HepG2 (cell line): ENCODE measurements around the gene EPN3. TPM values are rescaled to one million over a fixed set of nuclear protein-coding genes. Genes with fewer than 3 reads are reported as not detected.

Experiments
- ATAC-seq: fragments of 200-7000 bp; cut with Tn5 transposase; 3 replicates; pipeline ENCODE4 v1.9.1; 2020; ENCODE audit warnings: mild to moderate bottlenecking, moderate library complexity
- BruUV-seq: library from RNA; stranded (reverse); fragments of 400-500 nt; replicated peaks from 2 replicates; lab custom pipeline; 2021; lab: Mats Ljungman, UMichigan
- CTCF ChIA-PET: fragments of 300-600 bp; formaldehyde crosslinking; extraction: SDS; loops from one replicate; lab custom pipeline; 2021; ENCODE audit warnings: low total read pairs, inconsistent platforms, low intra/inter-chr PET ratio; lab: Yijun Ruan, JAX
- POLR2A ChIA-PET: fragments of 350-600 bp; sonication (Branson Sonifier 250); formaldehyde crosslinking; loops from one replicate; lab custom pipeline; 2020; ENCODE audit warnings: antibody characterized with exemption, inconsistent platforms; lab: Yijun Ruan, JAX
- DNase-seq: peaks from one replicate; pipeline ENCODE4 v3.0.0-alpha.2; 2015; ENCODE audit warnings: low spot score
- FAIRE-seq: peaks from 3 replicates; lab custom pipeline; 2011; peaks lifted over from hg19 to GRCh38; lab: Jason Lieb, UNC
- H2AFZ ChIP-seq: one replicate; pipeline ENCODE4 v1.6.1; 2011; ENCODE audit warnings: low read length, inconsistent platforms
- H3K27ac ChIP-seq: fragments of 300-600 bp; 3 replicates; pipeline ENCODE4 v1.8.0; 2011; ENCODE audit warnings: mixed run types, mild to moderate bottlenecking, mixed read lengths, low read length, inconsistent platforms; ENCODE audit not compliant: insufficient read depth; ENCODE audit errors: extremely low read length
- H3K27me3 ChIP-seq, 2 experiments: fragments of 200-600 bp in 1 of 2; 2 replicates in 1 of 2; 3 replicates in 1 of 2; pipeline versions ENCODE4 v1.6.0 to v1.8.0; 2011; ENCODE audit warnings: low read length in 2 of 2, mild to moderate bottlenecking in 2 of 2, moderate library complexity in 2 of 2, inconsistent platforms in 1 of 2; ENCODE audit not compliant: insufficient read depth in 2 of 2, control insufficient read depth in 1 of 2
- H3K36me3 ChIP-seq, 2 experiments: fragments of 200-600 bp in 1 of 2; replicated peaks in 1 of 2; 2 replicates in 1 of 2; 3 replicates in 1 of 2; pipeline versions ENCODE4 v1.5.1 to v1.8.0; 2011; ENCODE audit warnings: low read length in 2 of 2, inconsistent platforms in 1 of 2; ENCODE audit not compliant: insufficient read depth in 2 of 2, control insufficient read depth in 1 of 2
- H3K4me1 ChIP-seq: 2 replicates; pipeline ENCODE4 v1.5.1; 2012; ENCODE audit warnings: low read length, inconsistent platforms; ENCODE audit not compliant: insufficient read depth
- H3K4me2 ChIP-seq: 2 replicates; pipeline ENCODE4 v1.6.0; 2011; ENCODE audit warnings: low read depth, low read length, inconsistent platforms
- H3K4me3 ChIP-seq, 3 experiments: fragments of 200-600 bp in 1 of 3; sonication (generic), shearing (Covaris generic) in 1 of 3; replicated peaks in 1 of 3; 2 replicates each; pipeline ENCODE4 v1.5.1; 2011 to 2016; ENCODE audit warnings: low read length in 3 of 3, inconsistent platforms in 2 of 3, low read depth in 2 of 3, mild to moderate bottlenecking in 2 of 3, control low read depth in 1 of 3, mixed read lengths in 1 of 3; ENCODE audit not compliant: insufficient read depth in 1 of 3
- H3K79me2 ChIP-seq: one replicate; pipeline ENCODE4 v1.6.1; 2011; ENCODE audit warnings: low read length, inconsistent platforms; ENCODE audit not compliant: insufficient read depth
- H3K9ac ChIP-seq: 2 replicates; pipeline ENCODE4 v1.6.0; 2011; ENCODE audit warnings: mild to moderate bottlenecking, low read depth, low read length, inconsistent platforms; ENCODE audit not compliant: insufficient read depth
- H3K9me3 ChIP-seq: 2 replicates; pipeline ENCODE4 v1.5.1; 2012; ENCODE audit warnings: mild to moderate bottlenecking, low read length
- H4K20me1 ChIP-seq: 2 replicates; pipeline ENCODE4 v1.6.0; 2011; ENCODE audit warnings: inconsistent platforms, mild to moderate bottlenecking, low read length, moderate library complexity; ENCODE audit not compliant: insufficient read depth
- FOSL2 ChIP-seq: sonication (generic); formaldehyde crosslinking; IDR thresholded peaks from 2 replicates; pipeline ENCODE4 v1.4.0; 2020; ENCODE audit warnings: missing genetic modification reagents
- MED8 ChIP-seq: sonication (generic); formaldehyde crosslinking; IDR thresholded peaks from 2 replicates; pipeline ENCODE4 v1.8.1; 2023; ENCODE audit warnings: mild to moderate bottlenecking, missing genetic modification reagents; ENCODE audit not compliant: insufficient replicate concordance
- MLXIP ChIP-seq: sonication (generic); formaldehyde crosslinking; IDR thresholded peaks from 2 replicates; pipeline ENCODE4 v1.9.0; 2021; ENCODE audit warnings: missing genetic modification reagents, borderline replicate concordance
- MXD4 ChIP-seq: IDR thresholded peaks from 2 replicates; pipeline ENCODE4 v1.6.1; 2016; ENCODE audit warnings: mild to moderate bottlenecking, missing biosample characterization, missing genetic modification reagents
- NR2F2 ChIP-seq: IDR thresholded peaks from 2 replicates; pipeline ENCODE4 v1.6.1; 2012; ENCODE audit warnings: low read depth, inconsistent platforms, borderline replicate concordance
- PPARG ChIP-seq: conservative IDR thresholded peaks from 2 replicates; pipeline ENCODE4 v1.6.1; 2016; ENCODE audit warnings: missing biosample characterization, missing genetic modification reagents
- PRMT3 ChIP-seq: sonication (generic); formaldehyde crosslinking; IDR thresholded peaks from 2 replicates; pipeline ENCODE4 v1.8.1; 2022; ENCODE audit warnings: low read depth, mild to moderate bottlenecking, moderate library complexity, missing genetic modification reagents, borderline replicate concordance
- RBM22 ChIP-seq: fragments of 200-400 bp; formaldehyde crosslinking; optimal IDR thresholded peaks from 2 replicates; pipeline ENCODE3; 2017; ENCODE audit warnings: mild to moderate bottlenecking, low read length, moderate library complexity
- ZIK1 ChIP-seq: sonication (generic); formaldehyde crosslinking; IDR thresholded peaks from 2 replicates; pipeline ENCODE4 v1.5.0; 2020; ENCODE audit warnings: mild to moderate bottlenecking, low read depth, missing genetic modification reagents, borderline replicate concordance
- ZNF367 ChIP-seq: sonication (generic); formaldehyde crosslinking; IDR thresholded peaks from 2 replicates; pipeline ENCODE4 v1.4.0; 2020; ENCODE audit warnings: missing genetic modification reagents, borderline replicate concordance
- ZNF589 ChIP-seq: sonication (generic); formaldehyde crosslinking; conservative IDR thresholded peaks from 2 replicates; pipeline ENCODE4 v1.8.0; 2022; ENCODE audit warnings: mild to moderate bottlenecking, moderate library complexity, missing genetic modification reagents
- ZNF784 ChIP-seq: sonication (generic); formaldehyde crosslinking; IDR thresholded peaks from 2 replicates; pipeline ENCODE4 v1.5.1; 2020; ENCODE audit warnings: missing genetic modification reagents, mild to moderate bottlenecking, borderline replicate concordance
- WGBS: methylation state at CpG from one replicate; pipeline ENCODE4 v1.1.6; 2017; ENCODE audit warnings: low lambda C conversion rate; 5-methylcytosine and 5-hydroxymethylcytosine counted together
- in situ Hi-C: cut with HindIII; loops from 2 replicates; pipeline ENCODE4 v1.10.0; 2017; ENCODE audit warnings: low pct_unique_long_range_greater_than_20kb; ENCODE audit not compliant: extremely low pct_ligation_motif_present
- intact Hi-C: fragments of 100-400 bp; cut with micrococcal nuclease; formaldehyde crosslinking; loops from one replicate; pipeline ENCODE4 v1.10.0; 2022; ENCODE audit not compliant: unreplicated experiment
- polyA plus RNA-seq, 8 experiments: library from polyadenylated mRNA; depleted of rRNA in 3 of 8; stranded (reverse) in 7 of 8; unstranded in 1 of 8; fragments of >200 nt; fragmentation: Illumina TruSeq in 4 of 8; extraction: Trizol in 4 of 8; gene quantifications; 2 replicates each; pipeline versions ENCODE4 v1.2.1 to v1.2.3, GENCODE V29; 2011 to 2016; ENCODE audit warnings: low read depth in 4 of 8, missing spikeins in 1 of 8, mixed read lengths in 1 of 8; ENCODE audit not compliant: insufficient read depth in 1 of 8
- total RNA-seq, 5 experiments: library from RNA; depleted of rRNA; stranded (reverse); fragments of >200 nt; fragmentation: Illumina TruSeq; extraction: Trizol; gene quantifications; 2 replicates each; pipeline ENCODE4 v1.2.3, GENCODE V29; 2016; ENCODE audit warnings: low read depth in 1 of 5

EPN3 gene
- total and polyA plus RNA-seq, 2 of the 13 experiments (the other 11 are each of a cell fraction or from before 2014, with no cell fraction given): 0.11 to 0.95 TPM

DNA sequence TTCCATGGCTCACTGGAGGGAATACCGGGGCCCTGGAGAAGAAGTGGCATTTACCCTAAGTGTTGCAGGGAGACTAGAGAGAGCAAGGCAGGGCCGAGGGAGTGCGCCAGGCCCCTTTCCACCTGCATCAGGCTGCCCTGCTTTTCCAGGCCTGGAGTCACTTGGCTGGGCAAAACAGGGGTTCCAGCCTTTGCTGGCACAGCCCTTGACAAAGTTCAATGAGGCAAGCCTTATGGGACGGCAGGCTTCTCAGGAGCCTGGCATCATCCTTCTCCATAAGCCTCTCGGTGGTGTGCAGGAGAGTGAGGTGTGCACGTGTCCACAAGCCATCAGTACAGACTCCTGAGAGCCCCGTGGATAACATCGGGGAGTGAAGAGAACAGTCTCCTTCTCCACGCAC, 55.0 kb downstream of the EPN3 start:
- Histone ChIP-seq H3K4me3 (no peak overlapping the region), H3K4me1 (peaks cover 21% of the 10 kb centered on the region), H3K9me3 (no peaks in the 10 kb centered on the region), H3K4me2 (no peak overlapping the region), H2AFZ (no peak overlapping the region), H3K79me2 (no peaks in the 10 kb centered on the region), H3K36me3 (no peaks in the 10 kb centered on the region), H4K20me1 (no peaks in the 10 kb centered on the region), H3K27me3 (peaks cover 36 to 96% of the 10 kb centered on the region in 2 experiments), H3K9ac (no peak overlapping the region), H3K27ac (no peak overlapping the region)
- no peak for TF ChIP-seq ZIK1 (CRISPR knock-in tag)
- TF ChIP-seq PRMT3: no peak
- TF ChIP-seq PPARG (CRISPR knock-in tag): no peak
- no peak for TF ChIP-seq ZNF367 (CRISPR knock-in tag)
- TF ChIP-seq ZNF784 (CRISPR knock-in tag): no peak
- TF ChIP-seq RBM22: no peak
- TF ChIP-seq MXD4 (CRISPR knock-in tag): no peak
- TF ChIP-seq NR2F2: no peak
- TF ChIP-seq ZNF589 (CRISPR knock-in tag): no peak
- no peak for TF ChIP-seq FOSL2 (CRISPR knock-in tag)
- TF ChIP-seq MED8 (CRISPR knock-in tag): no peak
- no peak for TF ChIP-seq MLXIP (CRISPR knock-in tag)
- ChIA-PET POLR2A (no interaction called here), CTCF (no interaction called here)
- no peak for FAIRE-seq
- BruUV-seq: no TSS peak
- ATAC-seq: no peak
- in situ Hi-C loops (no loop called here), intact Hi-C loops (no loop called here)
- 44% methylated on average over 8 of the region's 9 CpGs for WGBS
- no peak for DNase-seq
